HFFc6 (cell line): ENCODE data around the gene CACNA2D2. TPM values are rescaled to one million over a fixed set of nuclear protein-coding genes. Genes with fewer than 3 reads are reported as not detected.

ENCODE experiments used
- DNase-seq: peaks from one replicate; pipeline ENCODE4 v3.0.0-alpha.2; 2018
- H3K27ac Mint-ChIP-seq: 2 replicates; pipeline ENCODE4 v1.8.0; 2020; ENCODE audit warnings: mild to moderate bottlenecking, mixed read lengths
- H3K27me3 Mint-ChIP-seq: 2 replicates; pipeline ENCODE4 v1.8.0; 2021; ENCODE audit warnings: mild to moderate bottlenecking, moderate library complexity, mixed read lengths; ENCODE audit not compliant: insufficient read depth
- H3K36me3 Mint-ChIP-seq: 2 replicates; pipeline ENCODE4 v1.8.0; 2021; ENCODE audit warnings: low read depth, mixed read lengths
- H3K4me1 Mint-ChIP-seq: 2 replicates; pipeline ENCODE4 v1.8.0; 2020; ENCODE audit warnings: low read depth, mixed read lengths
- H3K4me3 Mint-ChIP-seq: 2 replicates; pipeline ENCODE4 v1.8.0; 2020; ENCODE audit warnings: mild to moderate bottlenecking, moderate library complexity, mixed read lengths
- H3K9me3 Mint-ChIP-seq: 2 replicates; pipeline ENCODE4 v1.8.0; 2020; ENCODE audit warnings: mild to moderate bottlenecking, mixed read lengths
- CTCF ChIP-seq: fragments of 200-600 bp; sonication (generic); IDR thresholded peaks from 2 replicates; pipeline ENCODE4 v1.5.0; 2021; ENCODE audit warnings: antibody characterized with exemption, mild to moderate bottlenecking
- total RNA-seq, 6 experiments: library from RNA; stranded (reverse); fragmentation: NEBNext Ultra II Directional; extraction: Animal tissue kit (Norgen Biotek cat#: 25700); gene quantifications; 2 replicates in 1 of 6; 3 replicates in 5 of 6; pipeline ENCODE4 v1.2.3, GENCODE V29; 2021

Gene CACNA2D2
- total RNA-seq, 6 experiments from 2014 or later = 0.09 TPM; not detected in 5

GRCh38 chr3:50491023-50491422, 12.4 kb downstream of the CACNA2D2 start:
- TF ChIP-seq CTCF = no peak
- Mint-ChIP-seq H3K4me3 (no peak overlapping the region), H3K9me3 (no peaks in the 10 kb centered on the region), H3K4me1 (peaks cover 8% of the 10 kb centered on the region), H3K36me3 (no peaks in the 10 kb centered on the region), H3K27me3 (peaks cover 40% of the 10 kb centered on the region), H3K27ac (no peak overlapping the region)
- DNase-seq = no peak

DNA sequence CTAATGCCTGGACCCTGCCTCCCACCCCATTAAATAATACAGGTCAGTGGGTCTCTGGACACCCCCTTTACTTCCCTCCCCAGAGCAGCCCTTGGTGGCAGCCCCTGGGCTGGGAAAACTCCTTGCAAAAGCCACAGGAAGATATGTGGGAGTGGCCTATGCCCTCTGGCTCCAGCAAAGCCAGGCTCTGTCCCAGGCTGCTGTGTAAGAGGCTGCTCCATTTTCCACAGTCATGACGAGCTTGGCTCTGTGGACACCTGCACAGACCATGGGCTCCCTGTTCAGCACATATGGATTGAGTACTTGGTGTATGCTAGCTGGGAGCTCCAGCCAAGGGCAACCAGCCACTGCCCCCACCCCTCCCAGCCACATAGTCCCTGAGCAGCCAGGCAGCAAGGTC, 13.0 kb downstream of the CACNA2D2 start:
- H3K36me3 Mint-ChIP-seq = no peaks in the 10 kb centered on the region
- no peak for TF ChIP-seq CTCF
- H3K27me3 Mint-ChIP-seq = peaks cover 34% of the 10 kb centered on the region
- H3K4me1 Mint-ChIP-seq = peaks cover 8% of the 10 kb centered on the region
- H3K27ac Mint-ChIP-seq = no peak overlapping the region
- no peaks in the 10 kb centered on the region for H3K9me3 Mint-ChIP-seq
- no peak for DNase-seq
- no peak overlapping the region for H3K4me3 Mint-ChIP-seq

GRCh38 chr3:50487181-50487580, 16.3 kb downstream of the CACNA2D2 start:
- DNase-seq = no peak
- Mint-ChIP-seq H3K36me3 (no peaks in the 10 kb centered on the region), H3K27ac (no peak overlapping the region), H3K4me1 (peaks cover 8% of the 10 kb centered on the region), H3K27me3 (peaks cover 32% of the 10 kb centered on the region), H3K4me3 (no peak overlapping the region), H3K9me3 (no peaks in the 10 kb centered on the region)
- TF ChIP-seq CTCF = peak; percentile 10; the same call in 1 of the 2 replicates

DNA sequence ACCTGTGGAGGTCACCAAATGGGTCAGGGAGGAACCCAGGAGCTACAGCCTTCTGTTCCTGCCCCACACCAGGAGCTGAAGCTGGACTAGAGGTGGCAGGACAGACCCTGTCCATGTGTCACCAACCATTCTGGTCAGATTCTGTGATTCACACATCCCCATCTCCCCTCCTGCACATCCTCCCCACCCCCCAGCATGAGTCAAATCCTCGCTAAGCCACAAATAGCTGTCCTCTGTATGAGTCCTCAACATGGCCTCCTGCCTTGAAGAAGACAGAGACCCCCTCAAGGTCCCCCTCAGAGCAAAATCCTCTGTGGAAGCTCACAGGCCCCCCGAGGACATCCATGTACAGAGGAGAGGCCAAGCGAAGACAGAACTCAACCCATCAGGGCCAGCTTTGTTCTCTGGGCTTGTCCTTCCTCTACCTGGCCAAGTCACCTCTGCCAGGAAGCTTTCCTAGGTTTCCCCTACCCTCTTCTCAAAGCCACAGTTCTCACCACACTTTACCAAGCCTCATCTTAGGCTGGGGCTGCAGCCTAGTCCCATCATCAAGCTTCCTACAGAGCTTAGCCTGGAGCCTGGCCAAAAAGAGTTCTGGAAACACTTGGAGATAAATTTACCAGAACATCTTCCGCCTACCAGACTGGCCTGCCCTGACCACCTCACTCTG, 17.1 kb downstream of the CACNA2D2 start:
- peak; percentile 24 for DNase-seq
- TF ChIP-seq CTCF = no peak
- H3K27ac Mint-ChIP-seq = no peak overlapping the region
- peaks cover 29% of the 10 kb centered on the region for H3K27me3 Mint-ChIP-seq
- H3K4me3 Mint-ChIP-seq = no peak overlapping the region
- H3K4me1 Mint-ChIP-seq = peaks cover 8% of the 10 kb centered on the region
- H3K36me3 Mint-ChIP-seq = no peaks in the 10 kb centered on the region
- no peaks in the 10 kb centered on the region for H3K9me3 Mint-ChIP-seq

- Mint-ChIP-seq H3K36me3 (no peaks in the 10 kb centered on the region), H3K4me3 (no peak overlapping the region), H3K27me3 (peaks cover 22% of the 10 kb centered on the region), H3K9me3 (no peaks in the 10 kb centered on the region), H3K27ac (no peak overlapping the region), H3K4me1 (peaks cover 8% of the 10 kb centered on the region)
- no peak for TF ChIP-seq CTCF
- DNase-seq = no peak
Measured at GRCh38 chr3:50484722-50485121, 18.7 kb downstream of the CACNA2D2 start.
